HEK293T (cell line): ENCODE data around the gene STK25.

ENCODE experiments used
- ARNT ChIP-seq: fragments of 450-650 bp; IDR thresholded peaks from 2 replicates; pipeline ENCODE4 v1.6.1; 2017; ENCODE audit warnings: mild to moderate bottlenecking
- BHLHE40 ChIP-seq: fragments of 450-650 bp; IDR thresholded peaks from 2 replicates; pipeline ENCODE4 v1.6.1; 2016; ENCODE audit warnings: mild to moderate bottlenecking, moderate library complexity, borderline replicate concordance
- CTBP1 ChIP-seq: fragments of 450-650 bp; IDR thresholded peaks from 2 replicates; pipeline ENCODE4 v1.6.1; 2016; ENCODE audit warnings: borderline replicate concordance
- FOXA1 ChIP-seq: fragments of 450-650 bp; IDR thresholded peaks from 2 replicates; pipeline ENCODE4 v1.6.1; 2016; ENCODE audit warnings: mild to moderate bottlenecking
- FOXK2 ChIP-seq: fragments of 450-650 bp; IDR thresholded peaks from 2 replicates; pipeline ENCODE4 v1.6.1; 2016; ENCODE audit warnings: mild to moderate bottlenecking
- HDGF ChIP-seq: fragments of 450-650 bp; IDR thresholded peaks from 2 replicates; pipeline ENCODE4 v1.6.1; 2017; ENCODE audit warnings: antibody characterized with exemption, borderline replicate concordance
- LEF1 ChIP-seq: fragments of 450-650 bp; IDR thresholded peaks from 2 replicates; pipeline ENCODE4 v1.6.1; 2017; ENCODE audit warnings: mild to moderate bottlenecking, borderline replicate concordance
- NFRKB ChIP-seq: fragments of 450-650 bp; IDR thresholded peaks from 2 replicates; pipeline ENCODE4 v1.6.1; 2016; ENCODE audit warnings: mild to moderate bottlenecking, moderate library complexity
- SP1 ChIP-seq: fragments of 450-650 bp; IDR thresholded peaks from 2 replicates; pipeline ENCODE4 v1.6.1; 2017
- SUZ12 ChIP-seq: fragments of 450-650 bp; IDR thresholded peaks from 2 replicates; pipeline ENCODE4 v1.6.1; 2016; ENCODE audit warnings: mild to moderate bottlenecking
- TARDBP ChIP-seq: fragments of 450-650 bp; IDR thresholded peaks from 2 replicates; pipeline ENCODE4 v1.6.1; 2016
- ZNF384 ChIP-seq: fragments of 450-650 bp; IDR thresholded peaks from 2 replicates; pipeline ENCODE4 v1.6.1; 2016
- TF ChIP-seq, protein P1 (sequence below): fragments of 450-650 bp; IDR thresholded peaks from 2 replicates; pipeline ENCODE4 v1.6.1; 2016

GRCh38 chr2:241503776-241504392 lies 4.5 kb downstream of the STK25 start:
- TF ChIP-seq FOXK2, result no peak
- TF ChIP-seq SP1, result no peak
- TF ChIP-seq, protein P1, sequence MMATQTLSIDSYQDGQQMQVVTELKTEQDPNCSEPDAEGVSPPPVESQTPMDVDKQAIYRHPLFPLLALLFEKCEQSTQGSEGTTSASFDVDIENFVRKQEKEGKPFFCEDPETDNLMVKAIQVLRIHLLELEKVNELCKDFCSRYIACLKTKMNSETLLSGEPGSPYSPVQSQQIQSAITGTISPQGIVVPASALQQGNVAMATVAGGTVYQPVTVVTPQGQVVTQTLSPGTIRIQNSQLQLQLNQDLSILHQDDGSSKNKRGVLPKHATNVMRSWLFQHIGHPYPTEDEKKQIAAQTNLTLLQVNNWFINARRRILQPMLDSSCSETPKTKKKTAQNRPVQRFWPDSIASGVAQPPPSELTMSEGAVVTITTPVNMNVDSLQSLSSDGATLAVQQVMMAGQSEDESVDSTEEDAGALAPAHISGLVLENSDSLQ, result no peak
- TF ChIP-seq ZNF384, result no peak
- TF ChIP-seq TARDBP, result no peak
- TF ChIP-seq NFRKB, result no peak
- TF ChIP-seq LEF1, result no peak
- no peak for TF ChIP-seq FOXA1
- TF ChIP-seq BHLHE40, result no peak
- TF ChIP-seq HDGF, result no peak
- no peak for TF ChIP-seq SUZ12
- no peak for TF ChIP-seq ARNT
- TF ChIP-seq CTBP1, result no peak
